ENCODE data around the gene CACNA1C.

CACNA1C gene

DNA sequence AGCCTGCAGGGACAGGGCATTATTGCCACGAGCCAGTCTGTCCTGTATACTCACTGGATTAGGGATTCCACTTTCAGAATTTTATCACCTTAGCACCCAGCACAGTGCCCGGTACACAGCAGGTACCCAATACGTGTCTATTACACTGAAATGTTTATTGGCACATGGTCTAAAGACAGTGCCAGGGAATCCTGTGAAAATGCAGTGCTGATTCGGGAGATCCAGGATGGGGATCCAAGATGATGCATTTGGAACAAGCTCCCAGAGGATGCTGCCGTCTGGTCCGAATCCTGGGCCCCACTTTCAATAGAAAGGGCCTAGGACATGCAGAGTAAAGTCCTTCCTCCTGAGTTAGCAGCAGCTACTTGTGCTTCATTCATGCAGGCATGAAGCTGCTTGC is 230.7 kb downstream of the CACNA1C start:
- no peak for DNase-seq (ENCODE audit: low spot score)

DNA sequence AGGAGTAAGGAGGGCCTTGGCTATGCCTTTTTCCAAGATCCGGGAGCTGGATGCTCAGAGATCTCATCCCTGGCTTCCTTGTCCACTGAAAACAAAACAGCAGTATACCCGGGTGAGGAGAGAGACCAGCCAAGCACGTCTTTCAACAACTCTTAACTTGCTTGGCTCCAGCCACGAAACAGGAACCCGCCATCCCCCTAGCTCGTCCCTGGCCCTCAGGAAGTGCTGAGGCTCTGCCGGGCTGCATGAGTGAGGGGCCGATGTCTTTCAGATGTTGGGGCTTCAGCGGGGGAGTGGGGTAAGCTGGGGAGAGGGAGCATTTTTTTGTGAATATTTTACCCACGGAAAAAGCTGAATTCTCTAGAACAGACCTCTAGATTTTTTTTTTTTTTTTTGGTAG is 231.1 kb downstream of the CACNA1C start:
- DNase-seq (ENCODE audit: low spot score) = no peak

DNA sequence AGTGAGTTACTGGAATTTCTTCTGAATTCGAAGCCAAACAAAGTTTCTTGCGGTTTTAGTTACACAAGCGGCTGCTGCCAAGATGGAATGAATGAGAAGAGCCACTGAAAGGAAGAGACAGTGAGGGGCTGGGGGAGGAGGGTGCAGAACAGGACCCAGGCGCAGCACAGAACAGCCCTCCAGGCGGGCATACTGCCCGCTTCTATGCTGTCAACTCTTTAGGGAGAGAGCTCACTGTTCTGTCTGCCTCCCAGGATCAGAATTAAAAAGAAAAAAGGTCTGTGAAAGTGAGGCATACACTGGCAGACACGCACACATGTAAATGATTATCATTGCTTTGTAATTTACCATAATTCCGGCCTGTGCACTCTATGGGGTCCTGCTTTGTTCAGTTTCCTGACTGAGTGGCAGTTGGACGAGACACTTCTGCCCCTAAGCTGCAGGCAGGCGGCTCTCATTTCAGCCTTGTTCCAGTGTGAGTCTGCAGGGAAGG is 231.6 kb downstream of the CACNA1C start:
- DNase-seq (ENCODE audit: low spot score) = no peak

DNA sequence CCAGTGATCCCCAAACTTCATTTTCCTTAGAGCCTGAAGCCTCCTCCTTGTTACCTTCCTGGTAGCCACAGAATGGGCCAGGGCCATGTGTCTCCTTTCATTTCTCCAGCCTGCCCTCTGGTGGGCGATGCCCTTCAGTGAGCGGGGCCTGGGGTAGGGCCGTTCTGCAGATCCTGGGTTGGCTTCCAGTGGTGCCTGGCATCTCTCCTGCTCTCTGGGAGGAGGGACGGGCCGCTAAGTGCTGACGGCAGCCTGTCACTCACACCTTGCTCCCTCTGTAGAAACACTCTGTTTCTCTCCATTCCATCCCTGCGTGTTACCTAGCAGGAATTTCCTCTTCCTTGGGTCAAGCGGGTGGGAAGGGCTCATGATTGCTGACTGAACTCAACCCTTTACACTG is 232.1 kb downstream of the CACNA1C start:
- peak; percentile 46 for DNase-seq (ENCODE audit: low spot score)

DNA sequence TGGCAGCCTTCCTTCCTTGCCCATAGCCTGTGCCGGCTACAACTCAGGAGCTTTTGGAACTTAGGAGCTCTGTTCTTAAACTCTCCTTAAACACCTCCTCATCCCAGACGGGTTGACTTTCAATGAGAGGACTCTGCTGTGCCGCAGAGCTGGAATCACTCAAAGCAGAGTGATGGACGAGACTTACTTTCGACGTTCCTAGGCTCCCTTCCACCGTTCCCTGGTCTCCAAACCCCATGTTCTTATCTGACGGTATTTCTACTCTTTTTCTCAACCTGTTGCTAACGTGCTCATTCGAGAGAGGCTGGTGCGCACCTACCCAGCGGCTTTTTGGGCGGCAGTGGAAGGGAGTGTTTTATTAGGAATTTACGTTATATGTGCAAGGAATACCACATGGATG is 232.7 kb downstream of the CACNA1C start:
- no peak for DNase-seq (ENCODE audit: low spot score)

DNA sequence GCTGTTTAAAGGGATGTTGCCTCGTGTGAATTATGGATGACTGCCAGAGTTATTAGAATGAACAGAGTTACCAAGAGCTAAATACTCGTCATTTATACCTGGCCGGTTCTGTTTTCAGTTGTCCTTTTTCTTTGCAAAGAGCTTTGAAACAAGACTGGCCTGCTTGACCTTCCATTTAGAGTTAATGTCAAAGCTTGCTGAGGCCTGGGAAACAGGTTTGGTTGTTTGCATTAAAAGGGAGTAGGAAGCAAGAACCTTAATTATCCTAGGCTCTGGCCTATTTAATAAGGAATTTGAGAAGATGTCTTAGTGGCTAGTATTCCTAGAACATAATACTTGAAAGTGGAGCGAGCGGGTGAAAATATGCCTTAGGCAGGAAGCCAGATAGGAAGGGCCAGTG is 233.3 kb downstream of the CACNA1C start:
- no peak for DNase-seq (ENCODE audit: low spot score)

DNA sequence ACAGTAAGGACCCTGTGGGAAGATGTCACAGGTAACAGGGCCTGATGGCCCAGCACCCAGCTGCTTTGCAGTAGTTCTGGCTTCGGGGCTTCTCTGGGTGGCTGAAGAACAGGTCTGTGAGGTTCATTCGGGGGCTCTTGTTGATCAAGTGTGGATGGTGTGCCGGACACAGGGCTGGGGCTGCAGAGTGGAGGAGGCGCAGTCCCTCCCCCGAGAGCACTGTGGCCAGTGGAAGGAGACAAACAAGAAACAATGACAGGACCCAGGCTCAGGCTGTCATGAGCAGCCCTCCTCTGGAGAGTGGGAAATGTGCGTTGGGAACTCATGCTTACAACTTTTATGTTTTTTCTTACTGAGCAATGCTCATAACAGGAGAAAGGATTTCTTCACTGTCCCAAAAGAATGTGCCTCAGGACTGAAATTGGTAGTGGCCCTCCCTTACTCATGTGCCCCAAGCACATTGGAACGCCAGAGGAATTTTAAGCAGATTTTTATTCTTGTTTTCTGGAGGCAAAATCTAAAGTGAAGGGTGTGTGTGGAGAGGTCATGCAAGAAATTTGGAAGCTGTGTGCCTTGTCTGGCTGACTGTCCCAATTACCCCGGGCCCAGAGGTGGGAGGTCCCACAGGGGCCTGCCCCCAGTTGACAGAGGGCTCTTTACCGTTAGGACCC is 233.8 kb downstream of the CACNA1C start:
- no peak for DNase-seq (ENCODE audit: low spot score)

DNA sequence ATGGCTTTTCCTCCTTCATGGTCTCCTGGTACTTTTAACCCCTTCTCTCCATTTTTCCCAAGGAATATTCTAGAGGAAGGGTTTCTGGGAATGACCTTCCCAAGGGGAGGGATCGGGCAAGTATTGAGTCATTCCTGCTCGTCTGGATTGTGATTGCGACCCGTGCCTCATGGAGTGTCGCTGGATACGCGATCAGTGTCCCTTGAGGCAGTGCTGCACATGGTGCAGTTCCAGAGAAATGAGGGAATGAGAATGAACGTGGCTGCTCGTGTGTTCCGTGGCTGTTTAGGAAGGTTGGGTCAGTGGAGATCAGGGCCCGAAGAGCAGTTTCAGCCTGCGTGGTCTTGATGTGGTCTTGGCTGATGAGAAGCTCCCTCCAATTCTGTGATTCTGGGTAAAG is 234.4 kb downstream of the CACNA1C start:
- DNase-seq (ENCODE audit: low spot score) = no peak

DNA sequence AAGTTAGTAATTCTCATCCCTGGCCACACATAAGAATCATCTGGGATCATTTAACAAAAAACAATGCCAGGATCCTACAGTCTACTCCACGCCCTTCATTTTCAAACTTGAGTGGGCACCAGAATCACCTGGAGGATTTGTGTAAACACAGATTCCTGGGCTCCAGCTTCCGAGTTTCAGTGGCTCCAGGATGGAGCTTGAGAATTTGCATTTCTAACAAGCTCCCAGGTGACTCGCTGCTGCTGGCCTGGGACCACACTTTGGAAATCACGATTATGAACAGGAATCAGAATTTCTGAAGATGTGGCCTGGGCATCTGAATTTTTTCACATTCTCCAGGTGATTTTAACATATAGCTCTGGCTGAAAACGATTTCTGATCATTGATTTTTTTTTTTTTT is 234.8 kb downstream of the CACNA1C start:
- no peak for DNase-seq (ENCODE audit: low spot score)

DNA sequence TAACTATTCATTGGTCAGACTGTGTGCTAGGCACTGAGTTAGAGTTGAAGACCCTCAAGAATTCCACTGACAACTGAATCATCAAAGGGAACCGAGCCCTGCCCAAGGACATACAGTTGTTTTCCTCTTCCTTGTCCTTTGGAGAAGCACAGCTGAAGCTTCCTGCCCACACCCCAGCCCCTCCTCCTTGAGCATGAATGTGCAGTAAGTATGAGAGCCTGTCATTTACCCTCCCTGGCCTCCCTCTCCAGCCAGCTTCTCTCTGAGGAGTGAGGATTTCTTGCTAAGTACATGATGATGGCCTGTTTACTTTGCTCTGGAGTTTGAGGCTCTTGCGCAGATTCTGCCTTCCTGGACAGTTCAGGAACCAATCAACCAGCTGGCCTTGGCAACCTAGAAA is 235.2 kb downstream of the CACNA1C start:
- DNase-seq (ENCODE audit: low spot score) = no peak

DNA sequence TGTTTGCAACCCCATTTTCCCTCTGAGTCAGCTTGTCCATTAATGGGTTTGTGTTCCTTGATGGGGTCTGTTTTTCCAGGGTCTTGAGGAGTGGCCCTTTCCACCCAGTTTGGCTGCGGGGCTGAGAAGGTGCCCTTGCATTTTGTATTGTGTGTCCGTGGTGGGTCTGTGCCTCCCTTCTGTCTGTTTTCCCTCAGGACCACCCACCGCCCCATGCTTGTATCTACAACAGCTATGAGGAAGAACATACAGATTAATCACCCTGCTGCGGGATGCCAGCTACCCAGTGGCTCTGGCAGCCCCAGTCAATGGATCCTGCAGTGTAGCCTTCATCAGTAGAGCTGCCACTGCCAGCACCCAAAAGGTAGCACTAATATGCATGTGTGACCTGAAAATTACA is 235.7 kb downstream of the CACNA1C start:
- no peak for DNase-seq (ENCODE audit: low spot score)

DNA sequence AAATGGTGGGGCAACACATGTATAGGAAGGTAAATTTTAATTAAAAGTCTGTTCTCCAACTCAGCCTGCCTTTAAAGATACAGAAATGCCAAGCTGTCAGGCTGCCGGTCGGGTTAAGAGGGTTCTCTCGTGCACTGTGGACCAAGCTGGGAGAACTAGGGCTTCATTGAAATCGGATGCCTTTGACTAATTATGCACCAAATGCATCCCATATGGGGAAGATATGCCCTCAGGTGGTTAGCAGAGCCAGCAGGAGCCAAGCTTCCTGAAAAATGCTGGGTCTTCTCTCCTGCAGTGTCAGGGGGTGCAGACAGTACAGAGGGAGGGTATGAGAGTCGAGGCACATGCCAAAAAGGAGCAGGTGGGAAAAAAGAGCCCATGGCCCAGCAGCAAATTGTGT is 236.1 kb downstream of the CACNA1C start:
- no peak for DNase-seq (ENCODE audit: low spot score)

DNA sequence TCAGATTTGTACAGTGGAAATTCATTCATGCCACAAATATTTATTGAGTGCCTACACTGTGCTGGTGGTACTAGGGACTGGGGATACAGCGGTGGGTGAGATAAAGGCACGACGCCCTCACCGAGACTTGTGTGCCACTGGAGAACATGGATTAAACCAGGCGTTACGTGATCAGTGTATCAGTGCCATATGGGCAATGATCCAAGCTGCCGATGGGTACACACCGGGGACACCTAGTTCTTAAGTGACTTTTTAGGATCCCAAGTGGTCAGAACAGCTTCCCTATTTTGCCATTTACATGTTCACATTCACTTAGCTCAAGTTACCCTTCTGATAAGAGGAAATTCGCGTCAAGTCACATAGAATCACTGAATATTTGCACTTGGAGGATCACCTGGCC is 236.7 kb downstream of the CACNA1C start:
- no peak for DNase-seq (ENCODE audit: low spot score)

DNA sequence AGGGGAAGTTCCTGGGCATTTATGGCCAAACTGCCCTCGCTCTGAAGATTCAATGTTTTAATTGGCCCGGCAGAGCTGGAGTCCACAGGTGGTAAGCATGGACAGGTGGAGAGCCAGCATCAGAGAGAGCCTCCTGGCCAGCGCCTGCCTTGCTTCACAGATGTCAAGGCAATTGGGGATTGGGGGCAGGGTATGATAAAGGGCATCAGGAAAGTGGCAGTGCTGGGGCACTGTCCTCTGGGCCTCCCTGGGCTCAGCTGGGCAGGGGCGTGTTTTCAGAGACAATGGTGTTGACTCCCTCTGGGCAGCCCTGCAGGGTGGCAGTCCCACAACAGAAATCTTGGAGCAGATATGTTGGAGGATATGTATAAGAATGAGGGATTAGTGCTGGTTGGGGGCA is 237.3 kb downstream of the CACNA1C start:
- DNase-seq (ENCODE audit: low spot score) = no peak

DNA sequence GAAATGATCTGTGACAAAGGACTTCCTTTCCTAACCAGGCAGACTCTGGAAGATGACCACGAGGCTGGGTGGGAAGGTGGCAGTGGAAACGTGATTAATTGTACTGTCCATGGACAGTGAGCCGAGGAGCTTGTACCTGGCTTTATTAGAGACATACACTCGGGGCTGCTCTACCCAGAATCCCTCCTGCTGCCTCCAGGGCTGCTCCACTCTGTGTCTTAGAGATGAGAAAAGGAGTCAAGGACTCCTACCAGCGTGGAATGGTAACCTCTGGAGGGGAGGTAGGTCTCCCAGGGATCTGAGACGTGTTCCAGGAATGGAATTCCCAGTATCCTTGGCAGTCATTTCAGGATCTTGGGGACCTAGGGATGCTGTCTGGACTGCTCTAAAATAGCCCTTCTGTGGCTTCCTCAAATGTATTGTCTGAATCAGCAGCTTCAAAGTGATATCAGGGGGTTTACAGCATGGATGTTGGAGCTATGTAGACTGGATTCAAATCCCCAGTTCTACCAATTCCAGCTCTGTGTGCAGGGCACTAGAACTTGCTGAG is 237.8 kb downstream of the CACNA1C start:
- DNase-seq (ENCODE audit: low spot score) = no peak

DNA sequence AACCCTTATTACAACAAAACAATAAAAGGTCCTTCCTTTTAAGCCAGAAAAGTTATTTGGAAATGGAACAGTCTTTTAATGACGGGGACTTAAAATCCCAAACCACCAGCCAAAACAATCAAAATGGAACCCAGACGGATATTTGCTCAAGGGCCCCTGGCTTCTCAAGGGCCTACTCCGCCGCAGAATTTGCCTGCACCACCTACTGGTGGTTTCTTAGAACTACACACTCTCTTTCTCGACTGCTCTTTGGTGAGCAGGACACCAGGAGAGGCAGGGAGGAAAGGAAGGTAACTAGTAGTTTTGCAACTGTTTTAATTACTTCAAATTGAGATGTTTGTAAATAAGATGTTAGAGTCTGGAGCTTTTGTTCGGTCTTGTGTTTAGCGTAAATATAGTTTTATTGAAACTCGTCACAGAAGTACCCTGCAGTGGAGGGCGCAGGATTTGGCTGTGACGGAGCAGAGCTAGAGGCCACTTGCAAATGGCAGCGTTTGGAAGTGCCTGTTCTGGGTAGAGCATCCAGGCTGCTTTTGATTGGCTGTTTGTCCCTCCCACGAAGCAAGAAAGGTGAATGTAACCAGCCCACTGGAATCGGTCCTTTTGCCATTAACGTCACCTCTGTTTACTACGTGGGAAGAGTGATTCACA is 238.5 kb downstream of the CACNA1C start:
- DNase-seq (ENCODE audit: low spot score) = peak; percentile 56

DNA sequence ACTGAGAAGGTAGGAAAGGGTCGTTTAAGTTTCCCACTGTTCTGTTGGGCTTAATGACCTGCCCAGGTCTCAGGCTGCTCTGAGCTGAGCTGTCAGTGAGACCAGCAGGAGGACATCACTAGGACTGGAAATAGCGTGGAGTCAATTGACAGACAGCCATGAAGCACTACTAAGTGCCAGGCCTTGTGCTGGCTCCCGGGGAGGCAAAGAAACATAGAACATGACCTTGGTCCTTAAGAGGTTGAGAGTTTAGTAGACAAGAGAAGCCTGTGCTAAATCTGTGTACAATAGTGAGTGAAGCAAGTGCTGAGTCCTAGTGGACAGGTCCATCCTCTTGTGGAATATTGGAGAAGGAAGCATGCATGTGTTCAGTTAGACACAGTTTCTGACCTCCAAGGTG is 239.2 kb downstream of the CACNA1C start:
- DNase-seq (ENCODE audit: low spot score) = no peak

DNA sequence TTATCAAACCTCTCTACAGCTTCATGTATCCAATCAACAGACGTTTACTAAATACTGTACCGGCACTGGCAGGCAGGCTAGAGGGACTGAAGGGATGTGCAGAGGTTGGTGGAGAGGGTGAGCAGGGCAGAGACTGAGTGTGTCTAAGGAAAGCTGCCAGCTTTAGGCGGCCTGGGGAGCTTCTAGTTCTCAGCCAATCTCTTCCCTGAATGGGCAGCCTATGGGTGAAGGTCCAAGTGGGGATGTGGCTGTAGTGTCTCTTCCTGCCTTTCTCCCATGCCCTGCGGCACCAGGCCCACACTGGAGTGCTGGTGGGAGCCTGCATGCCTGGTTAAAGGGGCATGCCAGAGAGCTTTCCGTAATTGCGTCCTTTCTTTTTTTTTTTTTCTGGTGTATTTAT is 239.8 kb downstream of the CACNA1C start:
- DNase-seq (ENCODE audit: low spot score) = no peak

DNA sequence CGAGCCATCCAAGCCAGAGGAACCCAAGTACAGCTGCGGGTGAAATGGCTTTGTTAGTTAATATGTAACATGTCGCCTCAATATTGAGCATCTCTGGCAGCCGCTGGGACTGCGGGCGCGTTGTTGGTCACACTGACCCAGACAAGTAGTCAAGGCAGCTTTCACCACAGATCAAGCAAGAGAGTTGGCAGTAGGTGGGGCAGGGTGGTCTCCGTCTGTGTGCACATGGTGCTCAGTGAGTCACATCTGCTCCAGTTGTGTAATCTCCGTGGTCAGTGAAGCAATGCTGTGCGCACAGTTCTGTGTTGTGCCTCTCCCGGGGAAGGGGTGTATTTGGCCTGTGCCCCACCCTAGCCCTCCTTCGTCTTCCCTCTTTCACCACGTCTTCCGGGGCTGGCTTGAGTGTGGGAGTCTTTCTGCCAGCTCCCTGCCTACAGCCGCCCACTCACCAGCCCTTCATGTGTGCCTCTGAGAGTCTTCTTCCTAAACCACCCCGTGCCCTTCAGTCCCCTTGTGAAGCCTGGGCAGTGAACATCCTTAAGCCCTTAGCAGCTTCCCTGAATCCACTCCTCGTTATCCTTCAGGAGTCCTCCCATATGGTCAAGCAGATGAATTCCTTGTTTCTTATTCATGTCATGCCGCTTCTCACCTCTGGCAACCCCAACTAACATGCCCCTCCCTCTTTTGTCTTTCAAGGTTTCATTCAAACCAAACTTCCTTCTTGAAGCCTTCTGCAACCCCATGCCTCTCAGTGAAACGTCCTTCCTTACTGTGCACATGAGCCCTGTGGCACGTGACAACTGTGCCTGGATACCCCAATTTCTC is 242.1 kb downstream of the CACNA1C start:
- DNase-seq (ENCODE audit: low spot score) = no peak

DNA sequence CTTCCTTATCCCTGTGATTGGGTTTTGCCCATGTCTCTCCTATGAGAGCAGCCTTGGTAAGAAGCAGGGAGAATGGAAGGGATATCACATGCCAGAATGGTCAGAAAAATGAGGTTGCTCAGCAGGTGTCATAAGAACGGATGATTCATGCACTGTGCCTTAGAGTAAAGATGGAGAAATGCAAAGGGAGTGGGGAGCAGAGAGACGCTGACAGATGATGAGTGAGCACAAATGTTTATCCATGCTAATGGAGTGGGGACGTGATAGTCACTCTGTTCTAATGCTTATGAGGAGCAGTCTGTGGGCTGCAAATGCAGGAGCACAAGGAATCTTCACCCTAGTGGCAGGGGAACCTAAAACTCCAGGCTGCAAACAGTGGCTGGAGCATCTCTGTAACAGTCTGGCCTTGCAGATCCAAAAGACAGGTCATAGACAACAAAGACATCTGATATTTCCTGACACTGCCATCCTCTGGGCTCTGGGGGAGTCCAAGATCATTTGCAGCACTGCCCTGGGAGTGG is 243.2 kb downstream of the CACNA1C start:
- DNase-seq (ENCODE audit: low spot score) = no peak

DNA sequence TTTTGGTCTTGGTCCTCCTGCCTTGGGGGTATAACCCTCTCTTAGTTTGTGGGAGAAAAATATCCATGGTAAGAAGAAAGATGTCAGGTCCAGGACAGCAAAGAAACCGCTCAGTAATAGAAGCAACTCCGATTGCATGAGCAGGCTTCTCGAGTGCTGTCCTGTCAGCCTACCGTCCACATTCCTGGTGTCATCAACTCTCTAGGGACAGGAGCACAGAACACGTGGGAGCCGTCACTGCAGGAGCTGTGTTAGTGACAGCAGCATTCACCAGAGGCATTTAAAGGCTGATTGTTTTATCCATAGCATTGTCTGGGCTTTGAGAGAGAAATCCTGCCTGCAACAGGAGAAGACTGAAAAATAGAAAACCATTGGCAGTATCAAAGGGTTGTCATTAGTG is 244.2 kb downstream of the CACNA1C start:
- DNase-seq (ENCODE audit: low spot score) = no peak

DNA sequence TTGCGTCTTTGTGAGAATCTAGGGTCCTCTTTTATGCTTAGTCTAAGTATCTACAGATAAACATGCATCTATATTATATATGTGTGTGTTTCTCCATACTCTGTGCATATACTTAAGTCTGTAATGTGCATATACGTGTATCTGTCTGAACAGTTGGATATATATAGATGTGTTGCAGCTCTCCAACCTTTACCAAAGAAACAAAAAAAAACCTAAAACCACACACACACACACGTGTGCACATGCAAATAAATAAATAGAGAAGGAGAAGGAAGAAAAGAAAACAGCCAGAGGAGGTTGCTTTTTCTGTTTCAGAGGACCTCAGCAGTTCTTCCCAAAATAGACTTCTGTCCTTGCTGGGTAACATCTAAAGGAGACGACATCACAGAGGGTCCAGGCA is 244.9 kb downstream of the CACNA1C start:
- no peak for DNase-seq (ENCODE audit: low spot score)

Measured in LoVo (cell line).